ENCODE results near the gene ADIPOR2. TPM values are rescaled to one million over a fixed set of nuclear protein-coding genes. Genes with fewer than 3 reads are reported as not detected.

The ADIPOR2 gene
- total RNA-seq, 2 experiments from 2014 or later = 24.7 to 51.1 TPM

- POLR2A ChIA-PET = no interaction called here
Observed at GRCh38 chr12:1801303-1801975, 110.6 kb downstream of the ADIPOR2 start.

GRCh38 chr12:1803736-1804135 is 112.9 kb downstream of the ADIPOR2 start:
- ChIA-PET POLR2A (interaction anchor here (1.2 kb wide), 1 partner anchor 136 kb away, joined by 3 read pairs; no protein-coding TSS in a partner anchor), CTCF (ENCODE audit: unreplicated experiment) (no interaction called here)
- no TSS peak for BruUV-seq (replicated peaks)
- Histone ChIP-seq H3K4me3 (ENCODE audit: low read depth, low read length, poor library complexity, severe bottlenecking) (no peak overlapping the region), H3K9me2 (ENCODE audit: insufficient read depth, low read length) (no peaks in the 10 kb centered on the region), H3K4me2 (ENCODE audit: low read length) (no peak overlapping the region), H3K27ac (ENCODE audit: low read depth, low read length, poor library complexity, severe bottlenecking) (no peak overlapping the region), H3K9me3 (ENCODE audit: low read length) (no peaks in the 10 kb centered on the region), H3K36me3 (ENCODE audit: insufficient read depth, low read length) (no peaks in the 10 kb centered on the region), H3K4me1 (ENCODE audit: insufficient read depth, low read length, poor library complexity, severe bottlenecking) (peaks cover 3% of the 10 kb centered on the region), H3K79me2 (ENCODE audit: insufficient read depth, low read depth, low read length) (no peaks in the 10 kb centered on the region), H2AFZ (ENCODE audit: low read length) (peak overlapping the region; percentile 81; the same call in 1 of the 2 replicates), H4K20me1 (ENCODE audit: insufficient read depth, low read length) (no peaks in the 10 kb centered on the region)
- intact Hi-C loops (cut with micrococcal nuclease; ENCODE audit: unreplicated experiment) = no loop called here
- no peak for DNase-seq (ENCODE audit: low spot score)
- no peak for TF ChIP-seq EZH2phosphoT487 (IDR thresholded peaks at IDR 0.05; ENCODE audit: borderline replicate concordance, low read depth, low read length)

More at GRCh38 chr12:1801303-1801975, 110.6 kb downstream of the ADIPOR2 start:
- H3K4me1 ChIP-seq (ENCODE audit: insufficient read depth, low read length, poor library complexity, severe bottlenecking) = peaks cover 12% of the 10 kb centered on the region
- H3K36me3 ChIP-seq (ENCODE audit: insufficient read depth, low read length) = no peaks in the 10 kb centered on the region
- H4K20me1 ChIP-seq (ENCODE audit: insufficient read depth, low read length) = no peaks in the 10 kb centered on the region
- DNase-seq (ENCODE audit: low spot score) = no peak
- intact Hi-C loops (cut with micrococcal nuclease; ENCODE audit: unreplicated experiment) = no loop called here
- no peak overlapping the region for H3K4me2 ChIP-seq (ENCODE audit: low read length)
- no peak overlapping the region for H3K27ac ChIP-seq (ENCODE audit: low read depth, low read length, poor library complexity, severe bottlenecking)
- no peaks in the 10 kb centered on the region for H3K9me2 ChIP-seq (ENCODE audit: insufficient read depth, low read length)
- H3K9me3 ChIP-seq (ENCODE audit: low read length) = no peaks in the 10 kb centered on the region
- BruUV-seq (replicated peaks) = no TSS peak
- H2AFZ ChIP-seq (ENCODE audit: low read length) = no peak overlapping the region
- CTCF ChIA-PET (ENCODE audit: unreplicated experiment) = interaction anchor here (0.6 to 0.9 kb wide), 2 partner anchors 25 to 139 kb away, joined by 8 to 10 read pairs; no protein-coding TSS in a partner anchor
- H3K4me3 ChIP-seq (ENCODE audit: low read depth, low read length, poor library complexity, severe bottlenecking) = no peak overlapping the region
- TF ChIP-seq EZH2phosphoT487 (IDR thresholded peaks at IDR 0.05; ENCODE audit: borderline replicate concordance, low read depth, low read length) (no peak), CTCF (conservative IDR thresholded peaks at IDR 0.05; ENCODE audit: low read length) (no peak)
- H3K79me2 ChIP-seq (ENCODE audit: insufficient read depth, low read depth, low read length) = no peaks in the 10 kb centered on the region

- BruUV-seq (replicated peaks) = no TSS peak
- Histone ChIP-seq H3K4me2 (ENCODE audit: low read length) (peak overlapping the region; percentile 29; the same call in 1 of the 2 replicates), H2AFZ (ENCODE audit: low read length) (peak overlapping the region; percentile 81), H3K9me3 (ENCODE audit: low read length) (no peaks in the 10 kb centered on the region), H3K4me3 (ENCODE audit: low read depth, low read length, poor library complexity, severe bottlenecking) (no peak overlapping the region), H3K4me1 (ENCODE audit: insufficient read depth, low read length, poor library complexity, severe bottlenecking) (peaks cover 3% of the 10 kb centered on the region), H3K27ac (ENCODE audit: low read depth, low read length, poor library complexity, severe bottlenecking) (no peak overlapping the region), H3K36me3 (ENCODE audit: insufficient read depth, low read length) (no peaks in the 10 kb centered on the region), H3K9me2 (ENCODE audit: insufficient read depth, low read length) (no peaks in the 10 kb centered on the region), H4K20me1 (ENCODE audit: insufficient read depth, low read length) (no peaks in the 10 kb centered on the region), H3K79me2 (ENCODE audit: insufficient read depth, low read depth, low read length) (no peaks in the 10 kb centered on the region)
- peak; percentile 91 for DNase-seq (ENCODE audit: low spot score)
- intact Hi-C loops (cut with micrococcal nuclease; ENCODE audit: unreplicated experiment) = no loop called here
- POLR2A ChIA-PET = interaction anchor here (1.2 kb wide), 1 partner anchor 135 kb away, joined by 3 read pairs; no protein-coding TSS in a partner anchor
- TF ChIP-seq CTCF (conservative IDR thresholded peaks at IDR 0.05; ENCODE audit: low read length) (no peak), EZH2phosphoT487 (IDR thresholded peaks at IDR 0.05; ENCODE audit: borderline replicate concordance, low read depth, low read length) (no peak)
- CTCF ChIA-PET (ENCODE audit: unreplicated experiment) = no interaction called here
Observed at GRCh38 chr12:1804545-1805332, 113.9 kb downstream of the ADIPOR2 start.
